Upper lobe of left lung (tissue), 6 donors: Measurements from ENCODE around the gene ELL2. TPM values are rescaled to one million over a fixed set of nuclear protein-coding genes. Genes with fewer than 3 reads are reported as not detected.
"Not testable (repeated sequence)": the region's sequence is repeated elsewhere in the genome, so short reads cannot be mapped to it uniquely, and the experiment has no call there.

Experiments used
- ATAC-seq, 2 donors: fragments of 200-7000 bp; cut with Tn5 transposase; one replicate each; pipeline ENCODE4 v1.9.1; 2022; ENCODE audit warnings: mild to moderate bottlenecking in 2 of 2, moderate library complexity in 2 of 2; ENCODE audit not compliant: low FRiP score in 2 of 2
- DNase-seq, 2 donors: peaks; one replicate each; pipeline ENCODE4 v3.0.0-alpha.2; 2019 to 2020
- H3K27ac ChIP-seq, 4 donors: fragments of 200-600 bp; sonication (generic); one replicate each; pipeline ENCODE4 v1.5.1; 2016 to 2019
- H3K27me3 ChIP-seq, 4 donors: fragments of 200-600 bp; sonication (generic); one replicate each; pipeline ENCODE4 v1.5.1; 2017 to 2019
- H3K36me3 ChIP-seq, 4 donors: fragments of 200-600 bp; sonication (generic); one replicate each; pipeline ENCODE4 v1.5.1; 2016 to 2019
- H3K4me1 ChIP-seq, 4 donors: fragments of 200-600 bp; sonication (generic); one replicate each; pipeline ENCODE4 v1.5.1; 2018 to 2019
- H3K4me3 ChIP-seq, 4 donors: fragments of 200-600 bp; sonication (generic); one replicate each; pipeline ENCODE4 v1.5.1; 2017 to 2019; ENCODE audit warnings: mild to moderate bottlenecking in 2 of 4, moderate library complexity in 1 of 4
- H3K9me3 ChIP-seq, 4 donors: fragments of 200-600 bp; sonication (generic); one replicate each; pipeline ENCODE4 v1.5.1; 2018 to 2019
- EP300 ChIP-seq, 4 donors: sonication (generic); formaldehyde crosslinking; IDR thresholded peaks; one replicate each; pipeline ENCODE4 v1.5.1; 2017; ENCODE audit warnings: antibody characterized with exemption in 4 of 4, control low read depth in 2 of 4
- POLR2A ChIP-seq, 4 donors: fragments of 450-650 bp; IDR thresholded peaks; one replicate each; pipeline ENCODE4 v1.5.1; 2016 to 2017; ENCODE audit warnings: antibody characterized with exemption in 4 of 4, mild to moderate bottlenecking in 2 of 4
- POLR2AphosphoS5 ChIP-seq, 2 donors: sonication (generic); formaldehyde crosslinking; IDR thresholded peaks; one replicate each; pipeline ENCODE4 v1.5.1; 2017; ENCODE audit warnings: antibody characterized with exemption in 2 of 2
- WGBS, 2 donors: methylation state at CpG; one replicate each; pipeline ENCODE4 v1.1.5; 2017 to 2018; 5-methylcytosine and 5-hydroxymethylcytosine counted together
- total RNA-seq, 6 donors: library from RNA; depleted of rRNA in 4 of 6; stranded (reverse); fragments of >200 nt in 4 of 6; gene quantifications; one replicate each; pipeline versions ENCODE4 v1.1.0 to v1.2.1, GENCODE V29; 2016 to 2021
- TF ChIP-seq, protein P1 (sequence below), 6 experiments: fragments of 450-650 bp in 4 of 6; fragments of 200-600 bp in 2 of 6; sonication (generic) in 2 of 6; IDR thresholded peaks; one replicate each; pipeline ENCODE4 v1.5.1; 2016 to 2019; ENCODE audit warnings: antibody characterized with exemption in 6 of 6
- donor health status: DM: no; HTN: no; CAD: no; lungs with moderate emphysema.
- donor health status: DM: no; HTN: yes; CAD: no; lungs with severe emphysema.

ELL2 gene
- total RNA-seq, 6 donors from 2014 or later = 44.4 to 203 (median 54.3) TPM

DNA sequence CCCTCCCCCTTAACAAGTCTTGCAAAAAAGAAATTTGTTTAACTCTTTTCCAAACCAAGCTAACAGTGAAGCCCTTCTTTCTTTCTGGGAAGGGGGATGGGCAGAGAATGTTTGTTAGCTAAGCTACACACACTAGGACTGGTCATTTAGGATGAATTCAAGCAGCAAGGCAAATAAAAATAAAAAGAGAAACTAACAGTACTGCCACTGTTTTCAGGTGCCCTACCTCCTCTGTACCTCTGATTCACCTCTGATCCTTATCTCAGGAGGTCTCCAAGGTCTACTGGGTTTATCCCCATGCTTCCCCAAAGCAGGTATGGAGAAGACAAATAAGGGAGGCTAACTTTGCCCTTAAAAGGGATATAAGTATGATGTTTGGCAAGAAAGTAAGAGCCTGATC lies 52.9 kb downstream of the ELL2 start:
- no peaks in the 10 kb centered on the region for H3K4me1 ChIP-seq

DNA sequence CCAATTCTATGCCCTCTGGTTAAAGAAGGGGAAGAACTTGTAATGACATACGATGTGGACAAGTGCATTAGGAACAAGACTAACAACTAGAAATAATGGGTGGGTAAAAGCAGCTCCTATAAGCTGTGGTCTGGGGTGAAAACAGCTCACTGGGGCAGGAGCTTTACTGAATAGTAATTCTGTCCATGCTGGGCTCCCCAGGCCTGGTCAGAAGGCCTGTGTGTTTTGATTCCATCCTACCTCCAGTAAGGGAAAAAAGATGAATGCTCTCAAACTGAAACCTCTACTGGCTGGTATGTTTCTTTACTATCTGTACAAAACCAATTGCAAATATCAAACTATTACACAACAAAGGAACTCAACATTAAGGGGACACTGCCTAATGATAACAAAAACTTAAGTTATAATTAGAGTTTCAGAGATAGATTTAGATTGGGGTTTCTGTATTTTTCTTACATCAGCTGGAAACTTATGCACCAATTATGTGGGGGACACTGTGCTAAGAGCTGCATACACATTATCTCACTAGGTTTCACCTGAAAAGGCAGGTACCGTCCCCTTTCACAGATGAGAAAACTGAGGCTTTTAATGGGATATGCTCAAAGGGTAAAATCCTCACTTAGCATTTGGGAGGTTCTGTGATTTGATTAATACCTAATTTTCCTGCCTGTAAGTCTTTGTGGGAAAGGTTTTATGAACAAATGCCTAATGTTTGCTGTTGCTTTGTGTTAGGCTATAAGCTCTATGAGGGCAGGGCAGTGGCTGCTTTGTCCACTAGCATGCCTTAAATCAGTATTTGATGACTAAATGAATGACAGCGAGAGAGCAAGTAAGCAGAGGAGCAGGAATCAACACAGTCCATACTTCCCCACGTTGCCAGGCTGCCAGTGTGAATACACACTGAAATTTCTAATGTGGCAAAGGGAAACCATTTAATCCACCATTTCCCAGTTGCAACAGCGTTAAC lies 53.6 kb downstream of the ELL2 start:
- Histone ChIP-seq H3K27ac (no peak overlapping the region), H3K4me3 (no peak overlapping the region), H3K36me3 (peaks cover 0 to 40% (median 8%) of the 10 kb centered on the region in 4 donors), H3K4me1 (no peaks in the 10 kb centered on the region), H3K27me3 (no peaks in the 10 kb centered on the region), H3K9me3 (no peaks in the 10 kb centered on the region)
- no peak for ATAC-seq
- TF ChIP-seq POLR2A (IDR thresholded peaks at IDR 0.05) = no peak
- no peak for TF ChIP-seq EP300 (IDR thresholded peaks at IDR 0.05)
- TF ChIP-seq, protein P1, sequence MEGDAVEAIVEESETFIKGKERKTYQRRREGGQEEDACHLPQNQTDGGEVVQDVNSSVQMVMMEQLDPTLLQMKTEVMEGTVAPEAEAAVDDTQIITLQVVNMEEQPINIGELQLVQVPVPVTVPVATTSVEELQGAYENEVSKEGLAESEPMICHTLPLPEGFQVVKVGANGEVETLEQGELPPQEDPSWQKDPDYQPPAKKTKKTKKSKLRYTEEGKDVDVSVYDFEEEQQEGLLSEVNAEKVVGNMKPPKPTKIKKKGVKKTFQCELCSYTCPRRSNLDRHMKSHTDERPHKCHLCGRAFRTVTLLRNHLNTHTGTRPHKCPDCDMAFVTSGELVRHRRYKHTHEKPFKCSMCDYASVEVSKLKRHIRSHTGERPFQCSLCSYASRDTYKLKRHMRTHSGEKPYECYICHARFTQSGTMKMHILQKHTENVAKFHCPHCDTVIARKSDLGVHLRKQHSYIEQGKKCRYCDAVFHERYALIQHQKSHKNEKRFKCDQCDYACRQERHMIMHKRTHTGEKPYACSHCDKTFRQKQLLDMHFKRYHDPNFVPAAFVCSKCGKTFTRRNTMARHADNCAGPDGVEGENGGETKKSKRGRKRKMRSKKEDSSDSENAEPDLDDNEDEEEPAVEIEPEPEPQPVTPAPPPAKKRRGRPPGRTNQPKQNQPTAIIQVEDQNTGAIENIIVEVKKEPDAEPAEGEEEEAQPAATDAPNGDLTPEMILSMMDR (IDR thresholded peaks at IDR 0.05) = no peak
- no peak for TF ChIP-seq POLR2AphosphoS5 (IDR thresholded peaks at IDR 0.05)
- 87 to 95% methylated on average over 5 of the region's 5 CpGs for WGBS, 2 donors
- DNase-seq = no peak

More for the DNA sequence above, 52.9 kb downstream of the ELL2 start:
- Histone ChIP-seq H3K27ac (no peak overlapping the region), H3K36me3 (peaks cover 0 to 38% (median 8%) of the 10 kb centered on the region in 4 donors), H3K27me3 (no peaks in the 10 kb centered on the region), H3K9me3 (no peaks in the 10 kb centered on the region), H3K4me3 (no peak overlapping the region)
- TF ChIP-seq EP300 (IDR thresholded peaks at IDR 0.05) (no peak), POLR2A (IDR thresholded peaks at IDR 0.05) (no peak), POLR2AphosphoS5 (IDR thresholded peaks at IDR 0.05) (no peak)
- TF ChIP-seq, protein P1 (IDR thresholded peaks at IDR 0.05) = no peak
- ATAC-seq (no peak), DNase-seq (no peak)

GRCh38 chr5:95907067-95907705 lies 54.5 kb downstream of the ELL2 start:
- DNase-seq = no peak
- WGBS, 2 donors = 76 to 84% methylated on average over 5 of the region's 5 CpGs

GRCh38 chr5:95906398-95906797 lies 55.3 kb downstream of the ELL2 start:
- not testable (repeated sequence) for H3K27ac ChIP-seq, H3K9me3 ChIP-seq, H3K4me1 ChIP-seq, ATAC-seq, H3K27me3 ChIP-seq, DNase-seq, H3K4me3 ChIP-seq
- 85 to 87% methylated on average over 3 of the region's 3 CpGs for WGBS, 2 donors
- peaks cover 0 to 24% (median 3%) of the 10 kb centered on the region in 4 donors for H3K36me3 ChIP-seq

More at GRCh38 chr5:95907067-95907705, 54.5 kb downstream of the ELL2 start:
- H3K4me1 ChIP-seq = no peaks in the 10 kb centered on the region
- no peak for ATAC-seq
- no peaks in the 10 kb centered on the region for H3K9me3 ChIP-seq
- H3K36me3 ChIP-seq = peaks cover 0 to 31% (median 8%) of the 10 kb centered on the region in 4 donors
- H3K27me3 ChIP-seq = no peaks in the 10 kb centered on the region
- TF ChIP-seq POLR2AphosphoS5 (IDR thresholded peaks at IDR 0.05) (no peak), POLR2A (IDR thresholded peaks at IDR 0.05) (no peak), EP300 (IDR thresholded peaks at IDR 0.05) (no peak)
- TF ChIP-seq, protein P1 (IDR thresholded peaks at IDR 0.05) = no peak
- no peak overlapping the region for H3K27ac ChIP-seq
- H3K4me3 ChIP-seq = no peak overlapping the region

- H3K27me3 ChIP-seq = no peaks in the 10 kb centered on the region
- H3K9me3 ChIP-seq = no peaks in the 10 kb centered on the region
- no peak for ATAC-seq
- no peak for DNase-seq
- WGBS, 2 donors = 86 to 97% methylated on average over 5 of the region's 5 CpGs
- peaks cover 0 to 29% (median 5%) of the 10 kb centered on the region in 4 donors for H3K36me3 ChIP-seq
- H3K4me1 ChIP-seq = no peaks in the 10 kb centered on the region
- H3K4me3 ChIP-seq = no peak overlapping the region
- TF ChIP-seq, protein P1 (IDR thresholded peaks at IDR 0.05) = no peak
- TF ChIP-seq POLR2A (IDR thresholded peaks at IDR 0.05) (no peak), EP300 (IDR thresholded peaks at IDR 0.05) (no peak), POLR2AphosphoS5 (IDR thresholded peaks at IDR 0.05) (no peak)
- no peak overlapping the region for H3K27ac ChIP-seq
Measured at GRCh38 chr5:95904827-95905226, 56.8 kb downstream of the ELL2 start.
